GM12892 (cell line): ENCODE results near the gene UVRAG.

Experiments used
- POLR2A ChIP-seq: IDR thresholded peaks from 2 replicates; pipeline ENCODE4 v1.6.1; 2011; ENCODE audit warnings: low read depth, low read length, control low read depth
- POLR2AphosphoS5 ChIP-seq: IDR thresholded peaks from 2 replicates; pipeline ENCODE4 v1.6.1; 2011; ENCODE audit warnings: low read depth, low read length, control low read depth
- TAF1 ChIP-seq: IDR thresholded peaks from 2 replicates; pipeline ENCODE4 v1.6.1; 2011; ENCODE audit warnings: low read depth, mild to moderate bottlenecking, control low read depth, low read length, borderline replicate concordance

DNA sequence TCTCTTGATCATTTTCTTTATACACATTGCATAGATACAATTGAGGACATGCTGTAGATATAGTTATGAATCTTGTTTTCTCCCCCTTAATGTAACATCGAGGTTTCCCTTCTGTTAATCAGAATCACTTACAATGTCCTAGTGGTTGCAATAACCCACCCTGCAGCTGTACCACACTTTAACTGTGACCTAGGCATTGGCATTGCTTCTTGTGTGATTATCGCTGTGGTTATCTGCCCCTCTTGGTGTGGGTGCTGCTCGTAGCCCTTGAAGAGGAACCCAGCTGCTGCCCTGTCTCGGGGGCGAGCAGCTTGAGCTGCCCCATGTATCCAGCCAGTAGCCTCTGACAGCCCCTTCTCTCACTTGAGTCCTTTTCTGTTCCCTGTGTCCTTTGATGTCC lies 44.9 kb upstream of the UVRAG start:
- TF ChIP-seq POLR2A (no peak), POLR2AphosphoS5 (no peak), TAF1 (no peak)
